ENCODE data around the gene RBBP5.

The RBBP5 gene

DNA sequence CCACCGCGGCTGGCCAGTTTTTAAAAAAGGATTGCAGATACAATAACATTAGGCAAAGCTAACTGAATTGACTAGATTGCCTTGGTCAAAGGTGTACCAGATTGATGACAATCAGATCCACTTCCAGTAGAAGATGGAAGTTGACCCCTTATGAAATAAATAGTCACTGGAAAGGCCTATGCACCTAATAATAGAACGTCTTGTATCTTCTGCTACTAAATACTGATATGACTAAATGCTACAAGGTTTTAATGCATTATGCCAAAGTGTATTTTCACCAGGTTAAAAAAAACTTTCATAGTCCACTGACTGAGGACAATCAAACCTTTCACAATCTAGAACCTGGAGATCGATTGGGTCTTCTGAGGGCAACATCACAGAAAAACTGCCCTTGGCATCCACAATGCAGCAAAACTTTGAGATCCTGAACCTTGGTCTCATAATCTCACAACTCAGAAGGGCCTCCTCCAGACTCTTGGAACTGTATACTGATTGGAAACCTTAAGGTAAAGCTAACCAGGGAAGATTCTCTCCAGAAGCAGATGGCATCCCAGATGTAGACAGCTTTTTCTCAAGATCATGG is 7.8 kb upstream of the RBBP5 start:
- DNase-seq (ENCODE audit: low read depth): no peak

DNA sequence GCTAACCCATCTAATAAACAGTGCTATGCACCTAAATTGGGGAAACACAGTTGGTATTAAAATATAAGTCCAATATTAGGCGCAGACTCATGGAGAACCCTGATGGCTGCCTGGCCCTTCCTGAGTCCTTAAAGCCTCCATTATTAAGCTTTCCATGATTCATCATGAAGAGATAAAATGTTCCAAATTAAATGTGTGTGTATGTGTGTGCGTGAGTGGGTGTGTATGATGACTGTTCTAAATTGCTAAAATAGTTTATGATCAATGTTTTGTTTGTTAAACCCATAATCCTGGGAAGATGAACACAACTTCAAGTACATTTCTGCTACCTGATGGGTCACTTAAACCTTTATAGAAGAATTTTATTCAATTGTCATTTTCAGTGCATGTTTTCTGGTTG is 6.3 kb upstream of the RBBP5 start:
- no peak for DNase-seq (ENCODE audit: low read depth)

DNA sequence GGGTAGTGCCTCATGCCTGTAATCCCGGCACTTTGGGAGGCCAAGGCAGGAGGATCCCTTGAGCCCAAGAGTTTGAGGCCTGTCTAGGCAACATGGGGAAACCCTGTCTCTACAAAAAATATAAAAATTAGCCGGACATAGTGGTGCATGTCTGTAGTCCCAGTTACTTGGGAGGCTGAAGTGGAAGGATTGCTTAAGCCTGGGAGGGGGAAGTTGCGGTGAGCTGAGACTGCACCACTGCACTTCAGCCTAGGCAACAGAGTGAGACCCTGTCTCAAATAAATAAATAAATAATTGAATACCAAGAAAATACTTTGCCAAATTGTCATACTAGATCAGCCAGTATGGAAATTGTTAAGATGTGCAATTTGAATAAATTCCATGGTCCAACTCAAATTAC is 5.9 kb upstream of the RBBP5 start:
- DNase-seq (ENCODE audit: low read depth): no peak

DNA sequence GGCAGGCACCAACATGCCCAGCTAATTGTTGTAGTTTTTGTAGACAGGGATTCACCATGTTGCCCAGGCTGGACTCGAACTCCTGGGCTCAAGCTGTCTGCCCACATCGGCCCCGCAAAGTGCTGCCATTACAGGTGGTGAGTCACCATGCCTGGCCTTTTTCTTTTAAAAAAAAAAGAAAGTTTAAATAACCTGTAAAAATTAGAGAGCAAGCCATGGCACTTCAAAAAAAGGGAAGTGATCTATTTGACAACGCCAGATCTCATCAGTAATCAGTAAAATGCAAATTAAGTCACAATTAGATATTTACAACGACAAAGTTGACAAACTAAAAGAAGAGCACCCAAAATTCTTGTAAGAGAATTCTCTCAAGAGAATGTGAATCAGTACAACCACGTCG is 2.9 kb upstream of the RBBP5 start:
- no peak for DNase-seq (ENCODE audit: low read depth)

DNA sequence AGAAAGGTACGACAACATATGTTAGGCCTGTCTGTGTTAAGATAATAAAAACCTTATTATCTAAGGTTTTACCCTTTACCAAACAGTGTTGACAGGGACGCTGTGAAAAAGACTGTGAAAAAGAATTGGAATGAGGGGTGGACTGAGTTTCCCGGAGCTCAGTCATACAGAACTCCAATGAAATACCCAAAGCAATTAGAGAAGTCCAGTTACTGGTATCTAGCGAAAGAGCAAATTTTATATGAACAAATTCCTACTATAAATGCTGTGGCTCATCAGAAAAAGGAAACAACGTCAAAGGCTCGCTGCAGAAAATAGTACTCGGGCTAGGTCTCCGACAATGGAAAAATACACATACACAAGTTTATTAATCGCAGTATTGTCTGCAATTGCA is 708 bp upstream of the RBBP5 start:
- DNase-seq (ENCODE audit: low read depth): no peak

DNA sequence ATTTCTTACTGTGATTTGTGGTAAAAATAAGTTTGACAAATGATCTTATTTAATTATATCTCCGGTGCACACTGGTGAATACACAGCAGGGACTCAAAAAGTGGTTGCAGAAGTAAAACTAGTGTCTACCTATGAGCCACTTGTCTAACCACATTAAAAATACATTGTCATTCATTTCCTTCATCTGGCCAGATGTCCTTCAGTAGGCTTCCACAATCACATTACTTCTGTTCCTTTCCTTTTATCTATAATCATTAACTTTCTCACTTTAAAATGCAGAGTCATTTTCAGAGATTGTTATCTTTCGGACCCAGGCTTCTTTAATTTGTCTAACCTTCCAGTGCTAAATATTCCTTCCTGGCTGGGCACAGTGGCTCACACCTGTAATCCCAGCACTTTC is 3.0 kb downstream of the RBBP5 start:
- no peak for DNase-seq (ENCODE audit: low read depth)

DNA sequence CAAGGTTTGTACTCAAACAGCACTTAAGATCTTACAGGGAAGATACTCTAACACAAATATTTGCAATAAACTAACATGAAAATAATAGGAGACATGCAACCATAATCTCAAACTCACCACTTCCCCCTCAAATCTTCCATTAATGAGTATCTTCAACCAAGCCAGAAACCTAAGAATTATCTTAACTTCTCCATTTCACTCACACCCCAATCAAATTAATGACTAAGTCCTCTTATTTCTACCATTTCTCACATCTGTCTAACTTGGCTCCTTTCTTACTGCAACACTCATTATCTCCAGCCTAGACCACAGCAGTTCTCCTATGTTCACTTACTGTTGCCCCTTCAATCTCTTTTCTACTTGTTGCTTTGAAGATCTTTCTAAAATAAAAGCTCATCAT is 10.4 kb downstream of the RBBP5 start:
- no peak for DNase-seq (ENCODE audit: low read depth)

DNA sequence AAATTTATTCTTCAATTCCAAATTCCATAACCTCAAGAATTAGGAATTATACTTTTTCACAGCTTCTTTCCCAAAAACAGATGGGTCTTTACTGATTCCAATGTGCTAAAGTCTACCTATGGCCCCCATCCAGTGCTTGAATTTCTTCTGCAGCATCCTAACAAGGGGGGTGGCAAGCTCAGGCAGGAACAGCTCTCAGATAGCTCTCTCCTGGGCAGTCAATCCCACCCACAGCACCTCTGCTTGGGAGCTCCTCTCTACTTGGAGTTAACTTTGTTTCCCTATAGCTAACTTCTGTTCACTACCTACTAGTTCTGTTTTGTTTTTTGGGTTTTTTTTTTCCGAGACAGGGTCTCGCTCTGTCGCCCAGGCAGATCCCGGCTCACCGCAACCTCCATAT is 12.1 kb downstream of the RBBP5 start:
- DNase-seq (ENCODE audit: low read depth): no peak

DNA sequence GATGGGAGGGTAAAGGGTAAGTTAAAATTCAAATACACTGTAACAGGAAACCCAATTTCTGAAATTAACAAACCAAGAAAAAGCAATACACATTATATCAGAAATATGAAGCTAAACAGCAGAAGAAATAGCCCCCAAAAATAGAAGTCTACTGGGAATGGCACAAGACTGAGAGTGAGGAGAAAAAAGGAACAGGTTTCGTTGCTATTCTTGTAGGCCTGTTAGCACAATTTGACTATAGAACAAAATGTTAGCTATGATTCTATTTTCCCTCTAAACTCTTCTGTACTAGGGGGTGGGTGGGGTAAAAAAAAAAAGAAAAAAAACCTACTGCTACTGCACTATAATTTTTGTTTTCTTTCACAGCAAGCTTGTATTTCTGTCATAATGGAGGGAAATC is 12.5 kb downstream of the RBBP5 start:
- DNase-seq (ENCODE audit: low read depth): no peak

DNA sequence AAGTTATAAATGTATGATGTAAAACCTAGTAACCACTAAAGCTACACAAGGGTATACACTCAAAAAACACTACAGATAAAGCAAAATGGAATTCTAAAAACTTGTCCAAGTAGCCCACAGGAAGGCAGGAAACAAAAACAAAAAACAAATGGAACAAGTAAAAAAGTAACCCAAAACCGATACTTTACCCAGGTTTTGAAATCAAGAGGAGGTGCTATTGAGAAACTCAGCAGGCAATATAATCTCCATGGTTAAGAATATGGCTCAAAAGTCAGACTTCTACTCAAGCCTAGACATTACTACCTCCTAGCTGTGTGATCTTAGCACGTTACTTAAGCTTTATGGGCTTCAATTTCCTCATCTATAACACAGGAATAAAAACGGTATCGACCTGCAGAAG is 13.3 kb downstream of the RBBP5 start:
- peak; percentile 81 for DNase-seq (ENCODE audit: low read depth)

DNA sequence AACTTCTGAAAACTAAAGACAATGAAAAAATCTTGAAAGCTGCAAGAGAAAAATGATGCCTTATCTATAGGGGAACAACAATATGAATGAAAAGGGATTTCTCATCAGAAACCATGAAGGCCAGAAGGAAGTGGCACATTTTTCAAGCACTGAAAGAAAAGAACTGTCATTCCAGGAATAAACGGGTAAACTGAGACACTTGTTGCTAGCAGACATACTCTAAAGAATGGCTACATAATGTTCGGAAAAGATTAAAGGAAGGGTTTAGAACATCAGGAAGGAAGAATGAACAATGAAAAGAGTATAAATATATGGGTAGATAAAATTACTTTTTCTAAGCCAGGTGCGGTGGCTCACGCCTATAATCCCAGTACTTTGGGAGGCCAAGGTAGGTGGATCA is 14.5 kb downstream of the RBBP5 start:
- no peak for DNase-seq (ENCODE audit: low read depth)

DNA sequence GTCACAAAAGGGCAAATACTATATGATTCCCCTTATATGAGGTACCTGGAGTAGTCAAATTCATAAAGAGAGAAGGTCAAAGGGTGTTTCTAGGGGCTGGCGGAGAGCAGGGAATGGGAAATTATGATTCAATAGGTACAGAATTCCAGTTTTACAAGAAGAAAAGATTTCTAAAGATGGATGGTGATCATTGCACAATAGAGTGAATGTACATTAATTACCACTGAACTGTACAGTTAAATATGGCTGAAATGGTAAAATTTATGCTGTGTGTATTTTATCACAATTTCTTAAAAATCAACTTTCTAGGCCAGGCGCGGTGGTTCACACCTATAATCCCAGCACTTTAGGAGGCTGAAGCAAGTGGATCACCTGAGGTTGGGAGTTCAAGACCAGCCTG is 19.4 kb downstream of the RBBP5 start:
- DNase-seq (ENCODE audit: low read depth): no peak

DNA sequence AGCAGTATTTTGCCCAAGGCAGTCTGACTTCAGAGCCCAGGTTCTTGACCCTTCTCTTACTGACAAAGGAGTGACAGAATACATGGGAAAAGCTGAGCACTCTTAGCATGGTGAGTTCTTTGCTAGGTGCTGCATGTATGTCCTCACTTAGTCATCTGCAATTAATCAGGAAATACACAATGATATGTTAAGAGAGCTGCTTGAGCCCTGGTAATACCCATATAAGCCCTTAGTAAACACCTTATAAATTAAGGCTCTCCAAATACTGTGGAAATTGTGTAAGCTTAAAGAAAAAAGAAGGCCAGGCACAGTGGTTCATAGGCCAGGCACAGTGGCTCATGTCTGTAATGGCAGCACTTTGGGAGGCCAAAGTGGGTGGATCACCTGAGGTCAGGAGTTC is 23.5 kb downstream of the RBBP5 start:
- DNase-seq (ENCODE audit: low read depth): no peak

DNA sequence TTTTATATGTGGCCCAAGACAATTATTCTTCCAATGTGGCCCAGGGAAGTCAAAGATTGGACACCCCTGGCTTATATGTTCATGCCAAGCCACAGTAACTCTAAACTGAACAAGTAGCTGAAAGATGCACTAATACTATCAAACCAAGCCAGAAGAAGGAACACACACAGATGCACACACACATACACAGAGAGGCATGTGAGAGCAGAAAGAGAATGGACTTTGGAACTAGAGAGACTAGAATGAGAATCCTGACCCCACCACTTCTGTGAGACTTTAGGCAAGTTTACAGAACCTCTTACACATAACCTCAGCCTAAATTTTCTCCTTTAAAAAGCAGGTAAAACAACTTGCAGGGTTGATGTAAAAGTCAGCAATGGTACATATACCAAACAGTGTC is 26.4 kb downstream of the RBBP5 start:
- no peak for DNase-seq (ENCODE audit: low read depth)

DNA sequence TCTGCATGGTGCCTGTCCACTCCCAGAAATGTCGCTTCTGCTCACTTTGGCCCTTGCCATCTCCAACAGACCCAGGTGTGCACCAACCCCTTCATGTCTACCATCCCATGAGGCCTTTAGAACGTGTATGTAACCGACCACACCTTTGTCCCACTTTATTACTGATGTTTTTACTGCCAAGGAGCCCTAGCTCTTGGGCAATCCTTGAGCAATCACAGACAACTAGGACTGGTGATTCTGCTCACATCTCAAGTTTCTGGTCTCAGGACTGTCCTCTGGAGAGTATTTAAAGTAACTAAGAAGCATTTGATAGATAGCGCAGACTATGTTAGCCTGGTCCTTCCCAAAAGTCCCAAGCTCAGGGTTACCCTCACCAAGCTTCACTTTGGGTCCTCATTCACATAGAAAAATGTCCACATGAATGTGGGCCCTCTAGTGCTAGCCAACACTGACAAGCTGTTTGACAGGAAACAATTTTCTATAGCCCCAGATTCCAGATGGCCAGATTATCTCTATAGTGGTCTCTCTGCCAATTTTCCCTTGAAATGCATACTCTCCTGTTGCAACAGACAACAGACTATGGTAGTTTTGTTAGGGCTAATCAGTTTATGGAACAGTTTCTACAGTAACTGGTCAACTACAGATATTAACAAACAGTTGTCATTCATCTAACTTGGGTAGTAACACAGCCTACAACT is 30.6 kb downstream of the RBBP5 start:
- peak; percentile 90 for DNase-seq (ENCODE audit: low read depth)

DNA sequence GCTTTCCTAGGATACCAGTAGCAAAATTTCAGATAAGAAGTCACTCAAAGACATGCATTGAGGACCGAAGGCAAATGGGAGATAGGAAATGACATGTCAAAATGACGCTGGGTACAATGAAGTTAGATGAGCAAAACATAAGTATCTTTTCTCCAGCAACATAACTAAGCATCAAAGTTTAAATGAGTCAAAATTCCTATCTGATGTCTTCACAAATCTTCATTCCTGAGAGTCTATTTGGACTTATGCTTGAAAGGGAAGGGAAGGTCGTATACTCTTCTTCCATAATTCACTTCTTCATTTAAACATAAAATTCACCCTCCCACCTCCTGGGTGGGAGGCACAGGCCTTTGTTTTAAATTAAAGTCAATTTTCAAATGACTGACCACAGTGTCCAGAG is 33.4 kb downstream of the RBBP5 start:
- DNase-seq (ENCODE audit: low read depth): no peak

DNA sequence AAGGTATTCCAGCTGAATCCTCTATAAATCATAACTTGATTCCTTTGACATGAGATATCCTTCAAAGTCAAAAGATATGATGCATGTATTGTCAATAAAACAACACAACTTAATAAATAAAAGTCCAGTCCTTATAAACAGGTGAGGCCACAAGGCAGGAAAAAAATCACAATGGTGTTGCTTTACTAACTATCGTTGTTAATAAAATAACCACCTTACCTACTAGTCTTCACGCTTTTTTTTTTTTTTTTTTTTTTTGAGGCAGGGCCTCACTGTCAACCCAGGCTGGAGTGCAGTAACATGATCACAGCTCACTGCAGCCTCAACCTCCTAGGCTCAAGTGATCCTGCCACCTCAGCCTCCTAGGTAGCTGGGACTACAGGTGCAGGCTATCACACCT is 37.4 kb downstream of the RBBP5 start, which contains the start of gene TMEM81:
Gene TMEM81, minus strand, starts transcription at position 101 of the 400 bp plus-strand sequence. CDS start 140 bp downstream, outside the sequence.
- DNase-seq (ENCODE audit: low read depth): no peak

DNA sequence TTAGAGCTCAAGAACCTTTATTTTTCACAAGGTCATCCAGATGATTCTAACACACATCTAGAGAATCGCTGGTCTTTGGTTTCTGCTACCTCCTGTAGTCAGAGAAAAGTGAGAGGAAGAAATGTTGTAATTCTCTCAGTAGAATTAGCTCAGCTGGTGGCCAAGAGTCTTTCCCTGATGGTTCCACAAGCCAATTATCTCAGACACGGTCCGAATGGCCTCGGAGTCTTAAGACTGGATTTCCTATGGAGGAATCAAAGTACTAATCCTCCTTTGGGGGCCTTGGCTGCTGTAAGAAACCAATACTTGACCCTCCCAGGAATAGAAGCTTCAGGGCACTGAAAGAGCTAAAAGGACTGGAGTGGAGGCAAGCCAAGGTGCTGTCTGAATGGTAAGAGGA is 39.3 kb downstream of the RBBP5 start:
- no peak for DNase-seq (ENCODE audit: low read depth)

DNA sequence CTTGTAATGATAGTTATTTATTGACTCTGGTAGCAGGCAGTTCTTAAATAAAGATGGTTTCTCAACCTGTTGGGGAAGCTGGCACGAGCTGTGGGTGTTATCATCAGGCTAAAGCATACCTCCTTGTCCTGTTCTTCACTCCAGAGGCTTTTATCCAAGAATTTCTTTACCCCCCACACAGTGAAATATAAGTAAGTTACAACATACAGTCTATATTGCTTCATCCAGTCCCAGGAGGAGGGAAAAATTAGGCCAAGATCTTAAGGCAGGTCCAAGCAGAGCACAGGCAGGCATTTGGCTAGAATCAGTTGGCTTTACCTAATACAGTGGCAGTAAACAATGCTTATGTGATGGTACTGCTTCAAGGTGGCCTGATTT is 43.9 kb downstream of the RBBP5 start:
- DNase-seq (ENCODE audit: low read depth): peak; percentile 87

DNA sequence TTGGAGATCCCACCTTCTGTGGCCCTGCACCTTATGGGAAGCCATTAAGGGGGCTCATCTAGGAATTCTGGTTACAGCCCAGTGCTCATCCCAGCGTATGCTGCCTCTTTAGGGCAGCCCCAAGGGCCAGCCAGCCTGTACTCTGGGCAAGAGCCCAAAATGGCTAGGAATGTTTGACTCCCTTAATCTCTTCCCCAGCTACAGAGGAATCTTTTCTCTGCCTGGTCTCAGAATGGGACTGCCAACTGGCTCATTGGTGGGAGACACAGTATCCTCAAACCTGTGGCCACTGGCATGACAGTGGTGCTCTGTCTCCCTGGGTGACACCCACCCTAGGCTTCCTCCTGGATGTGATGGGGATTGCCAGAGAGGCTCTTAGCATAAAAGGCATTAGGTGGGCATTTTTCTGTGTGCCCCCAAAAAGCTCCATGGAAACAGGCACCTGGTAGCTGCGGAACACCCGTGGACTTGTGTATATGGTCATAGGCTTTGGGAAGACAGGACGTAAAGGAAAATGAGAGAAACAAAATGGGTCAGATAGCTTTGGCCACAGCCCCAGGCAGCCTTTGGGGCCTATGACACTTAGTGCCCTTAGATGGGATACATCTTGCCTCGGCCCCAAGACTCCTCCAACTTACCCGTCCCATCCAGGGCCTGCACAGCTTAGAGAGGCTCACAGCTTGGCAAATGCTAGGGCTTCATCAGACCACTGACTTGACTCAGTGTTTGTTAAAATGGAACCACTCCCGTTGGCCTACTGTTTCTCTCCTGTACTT is 44.4 kb downstream of the RBBP5 start:
- DNase-seq (ENCODE audit: low read depth): peak; percentile 43

DNA sequence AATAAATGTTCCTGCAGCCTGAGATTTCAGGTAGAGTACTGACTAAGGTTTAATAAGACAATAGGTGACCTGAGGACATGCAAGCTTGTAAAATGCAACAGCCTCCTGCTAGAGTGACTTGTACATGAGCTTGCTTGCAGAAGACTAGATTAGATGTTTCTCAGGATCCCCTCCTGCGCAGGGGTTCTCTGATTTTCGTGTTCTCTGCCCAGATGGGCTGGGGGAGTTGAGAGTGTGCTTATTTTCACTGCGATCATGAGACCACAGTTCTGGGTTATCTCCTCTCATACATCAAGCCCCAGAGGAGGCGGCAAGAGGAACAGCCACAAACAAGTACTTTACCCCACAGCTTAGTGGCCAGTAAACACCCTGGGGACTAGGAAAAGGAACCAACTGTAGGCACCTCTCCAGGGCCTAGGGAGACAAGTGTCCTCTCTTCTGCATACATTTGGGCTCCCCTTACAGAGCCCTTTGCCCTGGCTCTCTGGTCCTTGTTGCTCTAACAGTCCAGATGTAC is 45.5 kb downstream of the RBBP5 start:
- DNase-seq (ENCODE audit: low read depth): no peak

DNA sequence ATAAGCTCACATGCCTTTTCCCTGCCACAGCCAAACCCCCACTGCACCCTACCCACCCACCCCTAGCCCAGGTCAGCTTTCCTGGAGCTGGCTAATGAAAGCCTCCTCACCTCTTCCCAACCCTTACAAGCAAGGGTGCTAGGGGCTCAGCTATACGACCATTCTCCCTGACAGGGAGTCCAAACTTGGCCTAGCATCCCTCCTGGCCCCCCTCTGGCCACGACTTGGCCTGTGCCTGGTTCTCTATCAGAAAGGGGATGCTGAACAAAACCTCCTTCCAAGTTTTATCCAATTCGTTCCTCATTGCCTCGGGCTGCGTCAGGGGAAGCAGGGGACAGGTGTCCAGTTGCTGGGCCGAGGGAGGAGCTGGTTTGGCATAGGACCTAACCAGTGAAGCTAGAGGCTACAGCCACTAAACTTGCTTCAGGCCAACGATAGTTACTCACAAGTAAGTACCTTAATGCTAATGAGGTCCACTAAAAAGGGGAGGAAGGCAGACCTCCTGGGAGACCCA is 46.1 kb downstream of the RBBP5 start:
- DNase-seq (ENCODE audit: low read depth): no peak

DNA sequence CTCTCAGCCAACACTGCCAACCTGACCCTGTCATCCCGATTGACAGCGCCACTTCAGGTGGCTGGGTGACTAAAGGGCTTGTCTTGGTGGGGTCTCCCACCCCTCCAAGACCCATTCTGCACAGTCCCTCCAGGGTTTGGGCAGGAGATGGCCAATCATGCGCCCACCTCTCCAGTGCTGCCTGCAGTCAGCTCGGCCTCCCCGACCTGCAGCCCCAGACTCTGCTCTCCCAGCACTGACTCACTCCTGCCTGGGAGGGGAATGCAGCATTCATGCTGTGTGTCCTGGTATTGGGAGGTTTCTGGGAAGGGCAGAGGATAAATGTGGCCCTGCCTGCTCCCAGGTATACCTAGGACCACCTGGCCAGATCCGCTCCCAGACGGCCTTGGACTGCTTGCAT is 47.3 kb downstream of the RBBP5 start:
- no peak for DNase-seq (ENCODE audit: low read depth)

Measured in fibroblast of gingiva (primary cell).